ENCODE measurements around the gene NME1. TPM values are rescaled to one million over a fixed set of nuclear protein-coding genes. Genes with fewer than 3 reads are reported as not detected.
A peak's percentile ranks its signal among the peaks of the same experiment; 100 is the strongest.
"Not testable (repeated sequence)": the region's sequence is repeated elsewhere in the genome, so short reads cannot be mapped to it uniquely, and the experiment has no call there.

Gene NME1
- polyA plus RNA-seq, 1 donor (not counting 4 experiments of a cell fraction or from before 2014, with no cell fraction given): 381 TPM

DNA sequence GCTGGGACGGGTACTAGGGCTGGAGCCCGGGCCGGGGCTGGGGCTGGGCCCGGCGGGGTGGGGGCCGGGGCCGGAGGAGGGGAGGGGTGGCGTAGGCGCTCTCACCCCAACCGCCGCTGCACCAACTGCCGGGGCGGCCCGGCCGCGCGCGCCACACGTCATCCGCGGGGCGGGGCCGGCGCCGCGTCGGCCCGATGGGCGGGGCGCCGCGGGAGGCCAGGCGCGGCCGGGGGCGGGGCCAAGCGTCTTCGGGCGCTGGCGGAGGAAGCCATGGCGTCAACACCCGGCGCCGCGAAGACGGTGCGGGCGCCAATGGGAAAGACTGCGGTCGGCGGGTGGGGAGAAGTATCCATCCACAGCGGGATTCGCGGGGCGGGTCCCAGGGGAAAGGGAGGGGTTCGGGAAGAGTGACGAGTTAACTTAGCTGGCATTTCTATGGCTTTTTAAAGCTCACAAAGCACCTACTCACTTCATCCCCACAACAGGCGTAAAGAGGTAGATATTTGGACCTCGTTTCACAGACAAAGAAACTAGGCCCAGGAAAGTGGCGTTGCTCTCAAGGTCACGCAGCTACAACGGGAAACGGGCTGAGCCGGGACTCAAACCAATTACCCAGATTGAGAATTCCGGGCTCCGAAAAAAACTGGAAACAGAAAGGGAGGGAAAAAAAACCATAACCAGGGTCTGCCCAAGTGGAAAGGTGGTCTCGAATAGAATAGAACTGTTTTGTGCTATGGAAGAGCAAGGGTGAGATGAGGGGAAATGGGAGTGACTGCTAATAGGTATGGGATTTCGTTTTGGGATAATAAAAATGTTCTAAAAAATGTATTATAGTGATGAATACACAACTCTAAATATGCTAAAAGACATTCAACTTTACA lies 32.4 kb upstream of the NME1 start, which contains the start of gene SPAG9:
SPAG9 (minus strand) TSS at position 130 of the 881 bp plus-strand sequence. CDS start 212 bp downstream, outside the sequence.
- FAIRE-seq: no peak
- dilution Hi-C loops (cut with MboI; ENCODE audit: extremely low pct_ligation_motif_present, low sequenced_read_pairs): no loop called here
- H2AFZ ChIP-seq (ENCODE audit: control insufficient read depth, low read length): peak within 1 kb of the TSS; percentile 81

GRCh38 chr17:51121620-51122472 lies 31.5 kb upstream of the NME1 start:
- Histone ChIP-seq H3K27me3 (ENCODE audit: control insufficient read depth, extremely low read depth, insufficient read depth, low read length) (no peaks in the 10 kb centered on the region), H3K36me3 (ENCODE audit: control insufficient read depth in 2 of 2, extremely low read depth in 1 of 2, insufficient read depth in 2 of 2, low read length in 2 of 2) (peaks cover 2 to 3% of the 10 kb centered on the region in 2 experiments), H3K79me2 (ENCODE audit: control insufficient read depth, insufficient read depth, low read length) (peaks cover 36% of the 10 kb centered on the region), H3K9me1 (ENCODE audit: control insufficient read depth, extremely low read depth, insufficient read depth, low read length) (peaks cover 4% of the 10 kb centered on the region), H3K9ac (ENCODE audit: control insufficient read depth, extremely low read depth, insufficient read depth, low read length) (peak overlapping the region; percentile 96), H3K9me3 (ENCODE audit: control insufficient read depth, low read depth, low read length) (no peaks in the 10 kb centered on the region), H3K27ac (ENCODE audit: control insufficient read depth, insufficient read depth, low read length) (peak overlapping the region; percentile 98), H3K4me2 (ENCODE audit: control insufficient read depth, extremely low read depth, insufficient read depth, low read depth, low read length) (peak overlapping the region; percentile 97), H3K4me1 (ENCODE audit: control insufficient read depth, extremely low read depth, insufficient read depth, low read length) (peaks cover 34% of the 10 kb centered on the region), H2AFZ (ENCODE audit: control insufficient read depth, low read length) (peak overlapping the region; percentile 5), H3K4me3 (ENCODE audit: control insufficient read depth in 2 of 3, extremely low read depth in 1 of 3, insufficient read depth in 2 of 3, low read depth in 1 of 3, low read length in 3 of 3) (peak overlapping the region; percentile 40 to 84 (median 56)), H4K20me1 (ENCODE audit: control insufficient read depth, extremely low read depth, insufficient read depth, low read length) (peaks cover 19% of the 10 kb centered on the region)
- FAIRE-seq: peak; percentile 87
- dilution Hi-C loops (cut with MboI; ENCODE audit: extremely low pct_ligation_motif_present, low sequenced_read_pairs): no loop called here
- TF ChIP-seq EZH2 (IDR thresholded peaks at IDR 0.05; ENCODE audit: low read length): no peak
- TF ChIP-seq, protein P1, sequence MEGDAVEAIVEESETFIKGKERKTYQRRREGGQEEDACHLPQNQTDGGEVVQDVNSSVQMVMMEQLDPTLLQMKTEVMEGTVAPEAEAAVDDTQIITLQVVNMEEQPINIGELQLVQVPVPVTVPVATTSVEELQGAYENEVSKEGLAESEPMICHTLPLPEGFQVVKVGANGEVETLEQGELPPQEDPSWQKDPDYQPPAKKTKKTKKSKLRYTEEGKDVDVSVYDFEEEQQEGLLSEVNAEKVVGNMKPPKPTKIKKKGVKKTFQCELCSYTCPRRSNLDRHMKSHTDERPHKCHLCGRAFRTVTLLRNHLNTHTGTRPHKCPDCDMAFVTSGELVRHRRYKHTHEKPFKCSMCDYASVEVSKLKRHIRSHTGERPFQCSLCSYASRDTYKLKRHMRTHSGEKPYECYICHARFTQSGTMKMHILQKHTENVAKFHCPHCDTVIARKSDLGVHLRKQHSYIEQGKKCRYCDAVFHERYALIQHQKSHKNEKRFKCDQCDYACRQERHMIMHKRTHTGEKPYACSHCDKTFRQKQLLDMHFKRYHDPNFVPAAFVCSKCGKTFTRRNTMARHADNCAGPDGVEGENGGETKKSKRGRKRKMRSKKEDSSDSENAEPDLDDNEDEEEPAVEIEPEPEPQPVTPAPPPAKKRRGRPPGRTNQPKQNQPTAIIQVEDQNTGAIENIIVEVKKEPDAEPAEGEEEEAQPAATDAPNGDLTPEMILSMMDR (optimal IDR thresholded peaks at IDR 0.05 in 1 of 3, IDR thresholded peaks at IDR 0.05 in 1 of 3, conservative IDR thresholded peaks at IDR 0.05 in 1 of 3; ENCODE audit: extremely low read depth in 1 of 3, insufficient read depth in 2 of 3, low read length in 3 of 3): no peak
- peak; percentile 99 for DNase-seq (ENCODE audit: low read depth, low spot score)

More for the DNA sequence above, 32.4 kb upstream of the NME1 start, which contains the start of gene SPAG9:
- no peaks in the 10 kb centered on the region for H3K9me3 ChIP-seq (ENCODE audit: control insufficient read depth, low read depth, low read length)
- peak within 1 kb of the TSS; percentile 96 for H3K9ac ChIP-seq (ENCODE audit: control insufficient read depth, extremely low read depth, insufficient read depth, low read length)
- H3K27me3 ChIP-seq (ENCODE audit: control insufficient read depth, extremely low read depth, insufficient read depth, low read length): no peaks in the 10 kb centered on the region
- peaks cover 4% of the 10 kb centered on the region for H3K9me1 ChIP-seq (ENCODE audit: control insufficient read depth, extremely low read depth, insufficient read depth, low read length)
- peaks cover 2 to 3% of the 10 kb centered on the region in 2 experiments for H3K36me3 ChIP-seq (ENCODE audit: control insufficient read depth in 2 of 2, extremely low read depth in 1 of 2, insufficient read depth in 2 of 2, low read length in 2 of 2)
- H3K4me3 ChIP-seq (ENCODE audit: control insufficient read depth in 2 of 3, extremely low read depth in 1 of 3, insufficient read depth in 2 of 3, low read depth in 1 of 3, low read length in 3 of 3): peak within 1 kb of the TSS; percentile 67 to 84 (median 75)
- no peak for TF ChIP-seq EZH2 (IDR thresholded peaks at IDR 0.05; ENCODE audit: low read length)
- TF ChIP-seq, protein P1 (optimal IDR thresholded peaks at IDR 0.05 in 1 of 3, IDR thresholded peaks at IDR 0.05 in 1 of 3, conservative IDR thresholded peaks at IDR 0.05 in 1 of 3; ENCODE audit: extremely low read depth in 1 of 3, insufficient read depth in 2 of 3, low read length in 3 of 3): no peak
- peaks cover 45% of the 10 kb centered on the region for H3K79me2 ChIP-seq (ENCODE audit: control insufficient read depth, insufficient read depth, low read length)
- H3K27ac ChIP-seq (ENCODE audit: control insufficient read depth, insufficient read depth, low read length): peak within 1 kb of the TSS; percentile 98
- H4K20me1 ChIP-seq (ENCODE audit: control insufficient read depth, extremely low read depth, insufficient read depth, low read length): peaks cover 19% of the 10 kb centered on the region
- H3K4me1 ChIP-seq (ENCODE audit: control insufficient read depth, extremely low read depth, insufficient read depth, low read length): peaks cover 34% of the 10 kb centered on the region
- DNase-seq (ENCODE audit: low read depth, low spot score): peak; percentile 86
- H3K4me2 ChIP-seq (ENCODE audit: control insufficient read depth, extremely low read depth, insufficient read depth, low read depth, low read length): peak within 1 kb of the TSS; percentile 97

DNA sequence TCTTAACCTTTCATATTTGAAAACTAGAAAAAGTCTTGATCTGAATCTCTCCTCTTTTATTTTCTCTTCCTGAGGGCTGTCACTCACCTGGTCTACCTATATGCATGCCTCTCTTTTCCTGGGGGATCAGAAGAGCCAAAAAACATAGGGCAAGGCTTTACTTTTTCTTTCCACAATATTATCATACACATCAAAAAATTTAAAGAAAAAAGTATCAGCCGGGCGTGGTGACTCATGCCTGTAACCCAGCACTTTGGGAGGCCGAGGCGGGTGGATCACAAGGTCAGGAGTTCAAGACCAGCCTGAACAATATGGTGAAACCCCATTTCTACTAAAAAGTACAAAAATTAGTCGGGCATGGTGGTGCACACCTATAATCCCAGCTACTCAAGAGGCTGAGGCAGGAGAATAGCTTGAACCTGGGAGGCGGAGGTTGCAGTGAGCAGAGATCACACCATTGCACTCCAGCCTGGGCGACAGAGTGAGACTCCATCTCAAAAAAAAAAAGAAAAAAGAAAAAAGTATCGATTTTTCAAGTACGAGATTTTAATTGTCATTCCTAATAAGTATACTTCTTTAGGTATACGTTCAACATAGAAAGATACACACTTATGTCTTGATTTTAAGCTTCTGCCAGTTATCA lies 30.8 kb upstream of the NME1 start:
- peak overlapping the region; percentile 5 for H2AFZ ChIP-seq (ENCODE audit: control insufficient read depth, low read length)
- dilution Hi-C loops (cut with MboI; ENCODE audit: extremely low pct_ligation_motif_present, low sequenced_read_pairs); H3K9me3 ChIP-seq (ENCODE audit: control insufficient read depth, low read depth, low read length): not testable (repeated sequence)

More for the DNA sequence above, 30.8 kb upstream of the NME1 start:
- DNase-seq (ENCODE audit: low read depth, low spot score); FAIRE-seq; H3K9me1 ChIP-seq (ENCODE audit: control insufficient read depth, extremely low read depth, insufficient read depth, low read length); H3K36me3 ChIP-seq (ENCODE audit: control insufficient read depth in 2 of 2, extremely low read depth in 1 of 2, insufficient read depth in 2 of 2, low read length in 2 of 2); H3K27me3 ChIP-seq (ENCODE audit: control insufficient read depth, extremely low read depth, insufficient read depth, low read length): not testable (repeated sequence)
- Histone ChIP-seq H3K27ac (ENCODE audit: control insufficient read depth, insufficient read depth, low read length) (peak overlapping the region; percentile 98), H4K20me1 (ENCODE audit: control insufficient read depth, extremely low read depth, insufficient read depth, low read length) (peaks cover 19% of the 10 kb centered on the region), H3K4me2 (ENCODE audit: control insufficient read depth, extremely low read depth, insufficient read depth, low read depth, low read length) (peak overlapping the region; percentile 97), H3K4me1 (ENCODE audit: control insufficient read depth, extremely low read depth, insufficient read depth, low read length) (peaks cover 34% of the 10 kb centered on the region), H3K79me2 (ENCODE audit: control insufficient read depth, insufficient read depth, low read length) (peaks cover 30% of the 10 kb centered on the region), H3K4me3 (ENCODE audit: control insufficient read depth in 2 of 3, extremely low read depth in 1 of 3, insufficient read depth in 2 of 3, low read depth in 1 of 3, low read length in 3 of 3) (peak overlapping the region; percentile 6 to 40 (median 34)), H3K9ac (ENCODE audit: control insufficient read depth, extremely low read depth, insufficient read depth, low read length) (peak overlapping the region; percentile 96)

All from keratinocyte (primary cell).